ENCODE data around the gene RASSF8.

DNA sequence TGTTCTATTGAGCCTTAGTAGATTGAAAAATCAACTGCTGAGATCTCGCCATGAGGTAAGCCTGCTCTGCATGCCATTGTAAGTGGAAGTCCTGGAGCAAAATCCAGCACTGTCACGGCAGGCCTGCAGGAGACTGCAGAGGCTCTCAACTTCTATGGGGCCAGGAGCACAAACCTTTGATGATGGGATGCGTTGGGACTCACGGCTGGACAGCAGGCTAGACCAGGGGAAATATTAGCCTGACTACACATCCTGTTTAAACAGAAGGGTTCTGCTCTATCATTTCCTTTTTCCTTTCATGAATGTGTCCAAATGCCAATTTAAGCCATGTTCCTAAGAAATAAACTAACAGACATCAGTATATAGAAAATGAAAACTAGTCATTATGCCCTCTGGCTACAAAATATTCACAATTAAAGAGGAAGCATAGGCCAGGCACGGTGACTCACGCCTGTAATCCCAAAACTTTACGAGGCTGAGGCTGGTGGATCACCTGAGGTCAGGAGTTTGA lies 33.9 kb upstream of the RASSF8 start:
- TF ChIP-seq CTCF (IDR thresholded peaks at IDR 0.05; ENCODE audit: insufficient read depth, low read length, poor library complexity, severe bottlenecking) (no peak), EZH2phosphoT487 (conservative IDR thresholded peaks at IDR 0.05; ENCODE audit: low read length) (no peak)

All from SU-DHL-6 (cell line).